Kidney (tissue), 14 donors: ENCODE results near the gene TMTC1. TPM values are rescaled to one million over a fixed set of nuclear protein-coding genes. Genes with fewer than 3 reads are reported as not detected.

Source experiments
- DNase-seq, 5 donors: peaks; one replicate each; pipeline ENCODE4 v3.0.0-alpha.2; 2013 to 2020
- FAIRE-seq: peaks from 2 replicates; lab custom pipeline; 2012; peaks lifted over from hg19 to GRCh38; lab: Jason Lieb, UNC
- H3K27ac ChIP-seq, 2 donors: one replicate each; pipeline ENCODE4 v1.7.0; 2013; ENCODE audit warnings: low read depth in 2 of 2, low read length in 2 of 2, inconsistent platforms in 1 of 2
- H3K27me3 ChIP-seq: one replicate; pipeline ENCODE4 v1.7.1; 2013; ENCODE audit warnings: low read length, inconsistent platforms; ENCODE audit not compliant: control insufficient read depth, insufficient read depth
- H3K36me3 ChIP-seq, 3 donors: one replicate each; pipeline versions ENCODE4 v1.7.0 to v1.7.1; 2013; ENCODE audit warnings: low read length in 3 of 3, control low read depth in 1 of 3, inconsistent platforms in 1 of 3; ENCODE audit not compliant: insufficient read depth in 3 of 3, control insufficient read depth in 2 of 3
- H3K4me1 ChIP-seq, 3 donors: one replicate each; pipeline versions ENCODE4 v1.7.0 to v1.7.1; 2013; ENCODE audit warnings: low read length in 3 of 3, inconsistent platforms in 1 of 3, low read depth in 1 of 3; ENCODE audit not compliant: control insufficient read depth in 2 of 3, insufficient read depth in 2 of 3
- H3K4me3 ChIP-seq, 3 donors: one replicate each; pipeline versions ENCODE4 v1.7.0 to v1.8.1; 2013; ENCODE audit warnings: low read length in 3 of 3, control low read depth in 1 of 3, inconsistent platforms in 1 of 3
- H3K9ac ChIP-seq, 3 donors: one replicate each; pipeline versions ENCODE4 v1.7.0 to v1.7.1; 2013; ENCODE audit warnings: low read length in 3 of 3, control low read depth in 1 of 3, inconsistent platforms in 1 of 3
- H3K9me3 ChIP-seq, 3 donors: one replicate each; pipeline versions ENCODE4 v1.7.0 to v1.7.1; 2013; ENCODE audit warnings: low read length in 3 of 3, control low read depth in 1 of 3, inconsistent platforms in 1 of 3; ENCODE audit not compliant: control insufficient read depth in 2 of 3, insufficient read depth in 1 of 3
- intact Hi-C: fragments of 100-400 bp; cut with DNase I; formaldehyde crosslinking; loops from one replicate; pipeline ENCODE4 v1.11.1; 2022
- polyA plus RNA-seq: library from polyadenylated mRNA; stranded (reverse); fragments of 350-450 nt; fragmentation: Illumina TruSeq; extraction: RNeasy Lipid Tissue Mini Kit (QIAGEN cat#74804); gene quantifications from one replicate; pipeline ENCODE4 v1.2.3, GENCODE V29; 2014; ENCODE audit warnings: low read depth, low replicate concordance; ENCODE audit not compliant: insufficient read depth
- total RNA-seq: library from RNA; stranded (reverse); fragmentation: NEBNext Ultra II Directional; extraction: Animal tissue kit (Norgen Biotek cat#: 25700); gene quantifications from one replicate; pipeline ENCODE4 v1.2.1, GENCODE V29; 2021
- TF ChIP-seq, protein P1 (sequence below): IDR thresholded peaks from 3 replicates; pipeline ENCODE4 v1.5.1; 2012; ENCODE audit warnings: mild to moderate bottlenecking, moderate library complexity, borderline replicate concordance; ENCODE audit not compliant: insufficient read depth; ENCODE audit errors: extremely low read depth
- donor health status: control.
- donor health status: control.
- donor health status: control.
- donor health status: control.
- donor health status: control.
- donor health status: DM: yes; HTN: yes; CAD: no.
- donor health status: Normal renal cell carcinoma (clear cell type).

Gene TMTC1
- total and polyA plus RNA-seq, 2 donors from 2014 or later, result 10.9 to 58.8 TPM

DNA sequence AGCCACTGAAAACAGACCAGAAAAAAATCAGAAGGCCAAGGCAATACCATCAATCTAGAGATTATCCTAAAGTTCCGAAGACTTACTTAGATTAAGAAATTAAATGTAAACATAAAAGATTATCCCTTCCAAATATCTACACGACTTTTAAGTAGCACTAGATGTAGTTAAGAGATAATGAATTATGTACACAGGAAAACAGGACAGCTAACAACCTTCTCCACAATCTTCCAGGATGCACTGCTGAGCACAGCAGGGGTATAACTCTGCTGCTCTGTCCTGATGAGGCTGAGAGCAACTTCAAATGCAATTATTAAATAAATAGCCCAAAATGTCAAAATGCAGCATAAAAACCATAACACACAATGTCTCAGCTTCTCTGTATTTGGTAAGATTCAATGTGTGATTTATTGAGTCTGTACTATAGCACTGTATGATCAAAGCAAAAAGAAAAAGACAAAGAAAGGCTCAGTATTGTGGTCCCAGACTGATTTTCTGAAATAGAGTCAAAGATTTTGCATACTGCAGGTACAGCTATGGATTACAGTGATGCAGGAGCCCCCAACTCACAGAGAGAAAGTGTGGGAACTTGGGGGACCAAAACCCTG lies 56.9 kb downstream of the TMTC1 start:
- TF ChIP-seq, protein P1, sequence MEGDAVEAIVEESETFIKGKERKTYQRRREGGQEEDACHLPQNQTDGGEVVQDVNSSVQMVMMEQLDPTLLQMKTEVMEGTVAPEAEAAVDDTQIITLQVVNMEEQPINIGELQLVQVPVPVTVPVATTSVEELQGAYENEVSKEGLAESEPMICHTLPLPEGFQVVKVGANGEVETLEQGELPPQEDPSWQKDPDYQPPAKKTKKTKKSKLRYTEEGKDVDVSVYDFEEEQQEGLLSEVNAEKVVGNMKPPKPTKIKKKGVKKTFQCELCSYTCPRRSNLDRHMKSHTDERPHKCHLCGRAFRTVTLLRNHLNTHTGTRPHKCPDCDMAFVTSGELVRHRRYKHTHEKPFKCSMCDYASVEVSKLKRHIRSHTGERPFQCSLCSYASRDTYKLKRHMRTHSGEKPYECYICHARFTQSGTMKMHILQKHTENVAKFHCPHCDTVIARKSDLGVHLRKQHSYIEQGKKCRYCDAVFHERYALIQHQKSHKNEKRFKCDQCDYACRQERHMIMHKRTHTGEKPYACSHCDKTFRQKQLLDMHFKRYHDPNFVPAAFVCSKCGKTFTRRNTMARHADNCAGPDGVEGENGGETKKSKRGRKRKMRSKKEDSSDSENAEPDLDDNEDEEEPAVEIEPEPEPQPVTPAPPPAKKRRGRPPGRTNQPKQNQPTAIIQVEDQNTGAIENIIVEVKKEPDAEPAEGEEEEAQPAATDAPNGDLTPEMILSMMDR, result no peak
- no peaks in the 10 kb centered on the region for H3K36me3 ChIP-seq
- intact Hi-C loops, result no loop called here
- peaks cover 0 to 8% (median 2%) of the 10 kb centered on the region in 3 donors for H3K4me1 ChIP-seq
- no peaks in the 10 kb centered on the region for H3K27me3 ChIP-seq
- no peak overlapping the region for H3K9ac ChIP-seq
- FAIRE-seq (no peak), DNase-seq (no peak)
- no peak overlapping the region for H3K4me3 ChIP-seq
- H3K27ac ChIP-seq, result peak overlapping the region in 1 of 2 donors; percentile 60
- no peaks in the 10 kb centered on the region for H3K9me3 ChIP-seq

DNA sequence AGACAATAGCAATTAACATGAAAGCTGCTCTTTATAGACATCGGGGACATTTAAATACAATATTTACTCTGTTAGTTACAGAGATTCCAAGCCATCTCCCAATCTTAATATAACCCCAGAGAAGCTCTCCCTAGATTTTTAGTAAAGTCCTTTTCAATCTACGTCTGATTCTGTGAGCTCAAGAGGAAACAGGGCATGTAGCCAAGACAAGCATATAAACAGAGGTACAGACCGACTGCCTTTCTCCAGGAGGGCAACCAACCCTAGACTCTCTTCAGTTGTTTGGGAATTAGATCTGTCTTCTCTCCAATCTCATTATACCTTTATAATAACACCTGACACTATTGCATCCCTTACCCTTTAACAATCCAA lies 57.4 kb downstream of the TMTC1 start:
- H3K27ac ChIP-seq, result peak overlapping the region in 1 of 2 donors; percentile 60
- TF ChIP-seq, protein P1, result no peak
- no peak for FAIRE-seq

DNA sequence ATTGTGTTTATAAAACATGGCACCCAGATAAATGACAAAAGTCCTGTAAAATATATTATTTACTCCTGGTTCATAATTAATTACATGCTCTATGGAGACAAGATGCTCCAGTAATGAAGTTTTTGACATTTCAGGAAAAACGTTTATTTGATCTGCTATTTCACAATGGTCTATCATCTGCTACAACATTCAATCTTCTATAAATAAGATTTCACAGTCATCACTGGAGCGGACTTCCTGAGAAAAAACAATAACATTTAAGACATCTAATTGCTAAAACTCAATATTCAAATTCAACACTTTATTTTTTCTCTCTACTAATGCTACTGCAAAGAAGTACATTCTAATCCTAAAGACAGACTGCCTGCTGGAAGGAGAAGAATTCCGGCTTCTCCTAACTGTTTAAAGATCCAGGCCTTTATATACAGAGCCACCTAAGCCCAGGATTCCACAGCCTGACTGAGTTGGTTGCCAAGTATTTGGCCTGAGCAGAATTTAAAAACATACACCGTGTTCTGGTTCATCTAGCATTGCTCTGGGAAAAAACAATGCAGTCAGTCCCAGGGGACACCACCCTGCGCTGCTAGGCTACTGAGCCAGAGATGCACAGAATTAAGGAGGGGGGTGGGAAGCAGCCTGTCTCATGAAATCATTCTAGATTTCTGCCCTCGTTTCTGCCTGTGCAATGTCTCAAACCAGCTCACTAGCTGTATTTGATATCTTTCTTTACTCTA lies 58.0 kb downstream of the TMTC1 start:
- Histone ChIP-seq H3K4me3 (no peak overlapping the region), H3K27ac (no peak overlapping the region), H3K27me3 (no peaks in the 10 kb centered on the region), H3K9ac (no peak overlapping the region), H3K9me3 (no peaks in the 10 kb centered on the region), H3K4me1 (peaks cover 0 to 8% (median 2%) of the 10 kb centered on the region in 3 donors), H3K36me3 (no peaks in the 10 kb centered on the region)
- FAIRE-seq (no peak), DNase-seq (peak in 4 of 5 donors; percentile 16 to 44 (median 31))
- TF ChIP-seq, protein P1, result no peak
- intact Hi-C loops, result no loop called here

More for the DNA sequence above, 57.4 kb downstream of the TMTC1 start:
- Histone ChIP-seq H3K4me1 (peaks cover 0 to 8% (median 2%) of the 10 kb centered on the region in 3 donors), H3K4me3 (no peak overlapping the region), H3K9me3 (no peaks in the 10 kb centered on the region), H3K27me3 (no peaks in the 10 kb centered on the region), H3K9ac (no peak overlapping the region), H3K36me3 (no peaks in the 10 kb centered on the region)
- intact Hi-C loops, result no loop called here
- DNase-seq, result peak in 1 of 5 donors; percentile 69
